Measurements from ENCODE around the gene ATP1B4. TPM values are rescaled to one million over a fixed set of nuclear protein-coding genes. Genes with fewer than 3 reads are reported as not detected.

Gene ATP1B4
- total and polyA plus RNA-seq, 4 donors = not detected

DNA sequence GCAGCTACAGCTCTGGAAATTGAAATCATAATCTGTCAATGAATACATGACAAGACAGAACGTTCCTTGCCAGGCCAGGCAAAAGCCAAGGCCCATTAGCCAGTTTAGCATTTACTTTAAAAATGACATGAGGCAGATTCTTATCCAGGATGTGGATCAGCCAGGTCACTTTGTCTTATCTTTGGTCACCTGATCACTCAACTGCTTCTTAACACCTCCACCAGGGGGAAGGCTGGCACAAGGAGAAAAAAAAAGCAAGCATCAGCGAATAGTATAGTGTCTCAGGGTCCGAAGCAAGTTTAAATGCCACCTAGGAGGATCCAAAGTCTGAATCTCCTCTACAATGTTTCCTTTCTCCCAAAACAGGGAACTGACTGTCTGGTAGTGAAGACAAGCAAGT is 18.8 kb downstream of the ATP1B4 start:
- no peaks in the 10 kb centered on the region for H3K4me1 ChIP-seq (ENCODE audit: control insufficient read depth in 4 of 4, insufficient read depth in 4 of 4, low read length in 3 of 4)
- H3K36me3 ChIP-seq (ENCODE audit: control insufficient read depth in 4 of 4, insufficient read depth in 3 of 4, low read depth in 1 of 4, low read length in 3 of 4) = no peaks in the 10 kb centered on the region
- H3K4me3 ChIP-seq (ENCODE audit: low read depth in 1 of 3, low read length in 3 of 3) = no peak overlapping the region
- H3K27ac ChIP-seq (ENCODE audit: low read depth in 1 of 2, low read length in 2 of 2) = no peak overlapping the region
- peaks cover 0 to 2% (median 0%) of the 10 kb centered on the region in 4 donors for H3K27me3 ChIP-seq (ENCODE audit: control insufficient read depth in 4 of 4, insufficient read depth in 4 of 4, low read length in 3 of 4)
- WGBS = 8% methylated on average over 3 of the region's 3 CpGs
- DNase-seq (ENCODE audit: low spot score) = no peak
- no peaks in the 10 kb centered on the region for H3K9me3 ChIP-seq (ENCODE audit: control insufficient read depth in 4 of 4, low read length in 3 of 4)
- no peak for TF ChIP-seq SP1 (IDR thresholded peaks at IDR 0.05)
- TF ChIP-seq RAD21 (IDR thresholded peaks at IDR 0.05) = peak; percentile 50 to 70
- TF ChIP-seq, protein P1, sequence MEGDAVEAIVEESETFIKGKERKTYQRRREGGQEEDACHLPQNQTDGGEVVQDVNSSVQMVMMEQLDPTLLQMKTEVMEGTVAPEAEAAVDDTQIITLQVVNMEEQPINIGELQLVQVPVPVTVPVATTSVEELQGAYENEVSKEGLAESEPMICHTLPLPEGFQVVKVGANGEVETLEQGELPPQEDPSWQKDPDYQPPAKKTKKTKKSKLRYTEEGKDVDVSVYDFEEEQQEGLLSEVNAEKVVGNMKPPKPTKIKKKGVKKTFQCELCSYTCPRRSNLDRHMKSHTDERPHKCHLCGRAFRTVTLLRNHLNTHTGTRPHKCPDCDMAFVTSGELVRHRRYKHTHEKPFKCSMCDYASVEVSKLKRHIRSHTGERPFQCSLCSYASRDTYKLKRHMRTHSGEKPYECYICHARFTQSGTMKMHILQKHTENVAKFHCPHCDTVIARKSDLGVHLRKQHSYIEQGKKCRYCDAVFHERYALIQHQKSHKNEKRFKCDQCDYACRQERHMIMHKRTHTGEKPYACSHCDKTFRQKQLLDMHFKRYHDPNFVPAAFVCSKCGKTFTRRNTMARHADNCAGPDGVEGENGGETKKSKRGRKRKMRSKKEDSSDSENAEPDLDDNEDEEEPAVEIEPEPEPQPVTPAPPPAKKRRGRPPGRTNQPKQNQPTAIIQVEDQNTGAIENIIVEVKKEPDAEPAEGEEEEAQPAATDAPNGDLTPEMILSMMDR (IDR thresholded peaks at IDR 0.05; ENCODE audit: low read depth, low read length, missing input control) = peak; percentile 24
- no peak overlapping the region for H3K9ac ChIP-seq (ENCODE audit: low read depth in 1 of 2, low read length in 2 of 2)

DNA sequence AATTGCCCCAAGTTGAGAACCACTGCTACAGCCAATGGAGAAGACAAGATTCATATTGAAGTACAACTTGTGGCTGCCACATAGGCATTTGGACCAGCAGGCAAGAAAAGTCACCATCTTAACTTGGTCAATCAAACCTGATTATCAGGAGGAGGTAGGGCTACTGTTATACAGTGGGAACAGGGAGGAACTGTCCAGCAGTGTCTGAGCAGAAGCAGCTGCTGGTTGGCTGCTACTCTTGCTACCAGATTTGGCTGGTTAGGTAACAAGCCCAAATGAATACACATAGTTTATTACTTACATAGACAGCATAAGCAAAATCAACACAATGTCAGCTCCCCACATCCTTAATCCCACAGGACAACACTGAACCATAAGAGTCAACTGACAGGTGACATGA is 39.4 kb downstream of the ATP1B4 start:
- DNase-seq (ENCODE audit: low spot score) = no peak
- H3K4me3 ChIP-seq (ENCODE audit: low read depth in 1 of 3, low read length in 3 of 3) = no peak overlapping the region
- no peaks in the 10 kb centered on the region for H3K36me3 ChIP-seq (ENCODE audit: control insufficient read depth in 4 of 4, insufficient read depth in 3 of 4, low read depth in 1 of 4, low read length in 3 of 4)
- no peak overlapping the region for H3K9ac ChIP-seq (ENCODE audit: low read depth in 1 of 2, low read length in 2 of 2)
- TF ChIP-seq RAD21 (IDR thresholded peaks at IDR 0.05) = no peak
- TF ChIP-seq SP1 (IDR thresholded peaks at IDR 0.05) = no peak
- TF ChIP-seq REST (IDR thresholded peaks at IDR 0.05) = no peak
- no peak for TF ChIP-seq FOXA2 (IDR thresholded peaks at IDR 0.05)
- no peak for TF ChIP-seq HNF4G (IDR thresholded peaks at IDR 0.05)
- no peak for TF ChIP-seq EGR1 (IDR thresholded peaks at IDR 0.05; ENCODE audit: low read depth in 2 of 2)
- TF ChIP-seq HNF4A (conservative IDR thresholded peaks at IDR 0.05) = no peak
- TF ChIP-seq, protein P1 (IDR thresholded peaks at IDR 0.05; ENCODE audit: low read depth, low read length, missing input control) = no peak
- no peak for TF ChIP-seq TAF1 (conservative IDR thresholded peaks at IDR 0.05)
- TF ChIP-seq FOXA1 (IDR thresholded peaks at IDR 0.05) = no peak
- no peak for TF ChIP-seq RXRA (IDR thresholded peaks at IDR 0.05)
- no peaks in the 10 kb centered on the region for H3K4me1 ChIP-seq (ENCODE audit: control insufficient read depth in 4 of 4, insufficient read depth in 4 of 4, low read length in 3 of 4)
- H3K9me3 ChIP-seq (ENCODE audit: control insufficient read depth in 4 of 4, low read length in 3 of 4) = peaks cover 0 to 3% (median under 1%) of the 10 kb centered on the region in 4 donors
- H3K27me3 ChIP-seq (ENCODE audit: control insufficient read depth in 4 of 4, insufficient read depth in 4 of 4, low read length in 3 of 4) = peaks cover 0 to 2% (median 0%) of the 10 kb centered on the region in 4 donors
- H3K27ac ChIP-seq (ENCODE audit: low read depth in 1 of 2, low read length in 2 of 2) = no peak overlapping the region

Data from liver (tissue), 9 donors.